Measurements from ENCODE around the gene CROCC2.

The CROCC2 gene

GRCh38 chr2:240872317-240873097 lies 33.6 kb upstream of the CROCC2 start:
- Histone ChIP-seq H3K36me3 (ENCODE audit: low read length) (no peaks in the 10 kb centered on the region), H4K20me1 (ENCODE audit: low read depth, low read length) (no peaks in the 10 kb centered on the region), H3K27me3 (ENCODE audit: low read length) (no peaks in the 10 kb centered on the region), H3K4me3 (ENCODE audit: insufficient read depth, low read length, poor library complexity, severe bottlenecking) (no peak overlapping the region), H3K9me2 (replicated peaks; ENCODE audit: insufficient read depth, low read length) (no peaks in the 10 kb centered on the region), H2AFZ (ENCODE audit: low read depth, low read length, severe bottlenecking) (no peak overlapping the region), H3K4me2 (ENCODE audit: low read depth, low read length, poor library complexity, severe bottlenecking) (no peak overlapping the region), H3K9ac (ENCODE audit: low read length) (no peak overlapping the region), H3K79me2 (ENCODE audit: insufficient read depth, low read length) (no peaks in the 10 kb centered on the region), H3K9me3 (ENCODE audit: insufficient read depth, low read length) (no peaks in the 10 kb centered on the region), H3F3A (ENCODE audit: insufficient read depth) (no peaks in the 10 kb centered on the region), H3K27ac (ENCODE audit: low read depth, low read length) (no peak overlapping the region)
- no peak for TF ChIP-seq EZH2phosphoT487 (conservative IDR thresholded peaks at IDR 0.05; ENCODE audit: low read length)
- TF ChIP-seq CTCF (IDR thresholded peaks at IDR 0.05; ENCODE audit: insufficient read depth, low read length, poor library complexity, severe bottlenecking): no peak

- Histone ChIP-seq H3F3A (ENCODE audit: insufficient read depth) (no peaks in the 10 kb centered on the region), H3K79me2 (ENCODE audit: insufficient read depth, low read length) (no peaks in the 10 kb centered on the region), H3K4me3 (ENCODE audit: insufficient read depth, low read length, poor library complexity, severe bottlenecking) (no peak overlapping the region), H4K20me1 (ENCODE audit: low read depth, low read length) (no peaks in the 10 kb centered on the region), H3K9me2 (replicated peaks; ENCODE audit: insufficient read depth, low read length) (no peaks in the 10 kb centered on the region), H3K27ac (ENCODE audit: low read depth, low read length) (no peak overlapping the region), H3K9me3 (ENCODE audit: insufficient read depth, low read length) (no peaks in the 10 kb centered on the region), H3K9ac (ENCODE audit: low read length) (no peak overlapping the region), H3K4me2 (ENCODE audit: low read depth, low read length, poor library complexity, severe bottlenecking) (no peak overlapping the region), H3K27me3 (ENCODE audit: low read length) (no peaks in the 10 kb centered on the region), H3K36me3 (ENCODE audit: low read length) (no peaks in the 10 kb centered on the region), H2AFZ (ENCODE audit: low read depth, low read length, severe bottlenecking) (no peak overlapping the region)
- TF ChIP-seq EZH2phosphoT487 (conservative IDR thresholded peaks at IDR 0.05; ENCODE audit: low read length): no peak
These were observed 32.9 kb upstream of the CROCC2 start for GRCh38 chr2:240873098-240873788.

- Histone ChIP-seq H3K9me2 (replicated peaks; ENCODE audit: insufficient read depth, low read length) (no peaks in the 10 kb centered on the region), H3K4me3 (ENCODE audit: insufficient read depth, low read length, poor library complexity, severe bottlenecking) (no peak overlapping the region), H2AFZ (ENCODE audit: low read depth, low read length, severe bottlenecking) (no peak overlapping the region), H3K4me2 (ENCODE audit: low read depth, low read length, poor library complexity, severe bottlenecking) (no peak overlapping the region), H3K27me3 (ENCODE audit: low read length) (no peaks in the 10 kb centered on the region), H3K79me2 (ENCODE audit: insufficient read depth, low read length) (no peaks in the 10 kb centered on the region), H3K9me3 (ENCODE audit: insufficient read depth, low read length) (no peaks in the 10 kb centered on the region), H3K36me3 (ENCODE audit: low read length) (no peaks in the 10 kb centered on the region), H3F3A (ENCODE audit: insufficient read depth) (no peaks in the 10 kb centered on the region), H3K9ac (ENCODE audit: low read length) (no peak overlapping the region), H3K27ac (ENCODE audit: low read depth, low read length) (no peak overlapping the region), H4K20me1 (ENCODE audit: low read depth, low read length) (no peaks in the 10 kb centered on the region)
- no peak for TF ChIP-seq CTCF (IDR thresholded peaks at IDR 0.05; ENCODE audit: insufficient read depth, low read length, poor library complexity, severe bottlenecking)
- TF ChIP-seq EZH2phosphoT487 (conservative IDR thresholded peaks at IDR 0.05; ENCODE audit: low read length): no peak
These were observed 32.1 kb upstream of the CROCC2 start for GRCh38 chr2:240873805-240874714.
